Muscle of back (tissue), 11 donors: ENCODE measurements around the gene DKK2. TPM values are rescaled to one million over a fixed set of nuclear protein-coding genes. Genes with fewer than 3 reads are reported as not detected.
A peak's percentile ranks its signal among the peaks of the same experiment; 100 is the strongest.
"Not testable (repeated sequence)": the region's sequence is repeated elsewhere in the genome, so short reads cannot be mapped to it uniquely, and the experiment has no call there.

Source experiments
- DNase-seq, 3 donors: peaks; one replicate each; pipeline versions ENCODE4 v3.0.0 to v3.0.0-alpha.2; 2013
- polyA plus RNA-seq, 10 donors: library from polyadenylated mRNA; unstranded; fragments of 120-200 nt; gene quantifications; one replicate each; pipeline ENCODE4 v1.2.1, GENCODE V29; 2013; ENCODE audit not compliant: insufficient read length in 10 of 10

The DKK2 gene
- polyA plus RNA-seq, 10 donors = 14.1 to 52.9 (median 20.8) TPM

GRCh38 chr4:106914223-106914622 is 121.9 kb downstream of the DKK2 start:
- peak; percentile 30 to 47 (median 42) for DNase-seq

DNA sequence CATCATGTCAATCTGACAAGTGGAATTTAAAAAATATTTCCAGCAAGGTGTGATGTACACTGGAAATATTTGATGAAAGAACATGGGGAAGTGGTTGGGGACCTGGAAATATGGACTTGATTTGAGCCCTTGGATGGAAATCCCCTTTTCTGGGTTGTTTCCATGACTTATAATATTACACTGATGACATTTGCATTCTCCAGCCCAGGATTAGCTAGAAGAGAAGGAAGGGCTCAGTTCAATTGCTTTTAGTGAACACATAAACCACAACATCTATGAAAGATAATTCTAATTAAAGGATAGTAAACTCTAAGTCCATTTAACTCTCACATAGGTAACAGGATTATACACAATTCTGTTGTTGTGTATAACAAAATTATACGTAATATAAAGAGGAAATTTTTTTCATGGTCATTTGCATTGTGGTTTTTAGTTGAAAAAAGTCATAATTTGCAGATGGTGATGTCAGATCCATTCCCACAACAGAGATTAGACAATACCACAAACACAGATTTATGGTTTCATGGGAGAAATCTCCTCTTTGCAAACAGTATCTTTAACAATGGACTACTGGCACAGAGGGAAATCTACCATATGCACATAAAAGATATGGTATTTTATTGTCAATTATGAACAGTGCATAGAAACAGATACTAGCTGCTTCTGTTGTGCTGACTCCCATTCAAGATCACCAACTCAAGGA is 126.5 kb downstream of the DKK2 start:
- DNase-seq = no peak

DNA sequence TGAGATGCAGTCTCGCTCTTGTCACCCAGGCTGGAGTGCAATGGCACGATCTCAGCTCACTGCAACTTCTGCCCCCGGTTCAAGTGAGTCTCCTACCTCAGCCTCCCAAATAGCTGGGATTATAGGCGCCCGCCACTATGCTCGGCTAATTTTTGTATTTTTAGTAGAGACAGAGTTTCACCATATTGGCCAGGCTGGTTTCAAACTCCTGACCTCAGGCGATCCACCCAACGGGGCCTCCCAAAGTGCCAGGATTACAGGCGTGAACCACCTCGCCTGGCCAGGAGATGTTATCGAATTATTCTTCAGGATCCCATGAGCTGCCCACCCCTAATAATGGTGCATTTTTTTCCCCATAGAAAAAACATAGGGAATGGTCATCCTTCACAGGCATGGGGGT is 128.1 kb downstream of the DKK2 start:
- DNase-seq = not testable (repeated sequence)

DNA sequence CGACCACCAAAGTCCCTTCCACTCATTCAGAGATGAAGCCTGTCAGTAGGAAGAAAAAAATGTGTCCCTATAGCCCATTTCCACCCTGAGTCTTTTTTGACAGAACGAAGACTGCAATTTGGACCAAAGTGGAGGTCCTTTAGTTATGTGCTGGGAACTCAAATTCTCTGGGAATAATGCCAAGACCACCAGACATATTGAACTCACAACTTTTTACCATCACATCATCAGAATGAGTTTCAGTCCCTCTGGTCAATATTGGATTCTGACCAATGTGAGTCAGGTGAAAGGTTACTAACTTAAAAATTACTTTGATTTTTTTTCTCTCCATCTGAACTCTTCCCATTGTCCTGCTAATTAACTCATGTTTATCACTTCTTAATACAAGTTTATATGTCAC is 128.9 kb downstream of the DKK2 start:
- DNase-seq = no peak

DNA sequence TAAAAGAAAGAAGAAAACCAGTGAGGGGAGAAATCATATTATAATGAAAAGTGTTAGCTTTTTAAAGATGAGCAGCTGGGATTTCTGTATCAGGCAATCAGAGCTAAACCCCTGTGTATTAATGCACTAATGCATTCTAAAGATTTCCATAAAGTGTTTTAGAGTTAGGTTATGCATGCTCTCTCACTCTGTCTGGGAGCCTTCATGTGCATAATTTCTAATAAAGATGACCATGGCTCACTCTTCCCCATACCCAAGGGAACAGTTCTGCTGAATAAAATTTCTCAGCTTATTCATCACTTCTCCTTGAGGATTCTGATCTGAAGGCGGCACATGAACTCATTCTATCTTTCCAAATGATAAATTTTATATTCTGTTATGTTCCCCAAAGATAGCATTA is 129.4 kb downstream of the DKK2 start:
- no peak for DNase-seq

- DNase-seq = peak; percentile 48 to 73 (median 61)
Observed at GRCh38 chr4:106898621-106899230, 137.4 kb downstream of the DKK2 start.

DNA sequence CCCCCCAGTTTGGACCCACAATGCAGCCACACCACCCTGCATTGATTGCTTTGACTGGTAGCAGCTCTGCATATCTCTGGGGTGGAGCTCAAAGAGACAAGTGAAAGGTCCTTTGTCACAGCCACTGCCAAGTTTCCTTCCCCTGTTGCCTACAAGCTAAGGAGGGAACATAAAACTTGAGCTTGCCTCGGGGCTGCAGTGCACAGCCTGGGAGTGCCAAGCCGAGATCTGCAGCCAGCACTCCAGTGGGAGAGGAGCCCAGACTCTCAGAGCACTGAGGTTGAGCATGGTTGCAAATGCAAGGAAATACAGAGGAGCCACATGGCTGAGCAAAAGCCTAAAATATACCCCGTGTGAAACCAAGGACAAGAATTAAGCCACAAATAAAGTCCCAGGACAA is 142.2 kb downstream of the DKK2 start:
- no peak for DNase-seq

DNA sequence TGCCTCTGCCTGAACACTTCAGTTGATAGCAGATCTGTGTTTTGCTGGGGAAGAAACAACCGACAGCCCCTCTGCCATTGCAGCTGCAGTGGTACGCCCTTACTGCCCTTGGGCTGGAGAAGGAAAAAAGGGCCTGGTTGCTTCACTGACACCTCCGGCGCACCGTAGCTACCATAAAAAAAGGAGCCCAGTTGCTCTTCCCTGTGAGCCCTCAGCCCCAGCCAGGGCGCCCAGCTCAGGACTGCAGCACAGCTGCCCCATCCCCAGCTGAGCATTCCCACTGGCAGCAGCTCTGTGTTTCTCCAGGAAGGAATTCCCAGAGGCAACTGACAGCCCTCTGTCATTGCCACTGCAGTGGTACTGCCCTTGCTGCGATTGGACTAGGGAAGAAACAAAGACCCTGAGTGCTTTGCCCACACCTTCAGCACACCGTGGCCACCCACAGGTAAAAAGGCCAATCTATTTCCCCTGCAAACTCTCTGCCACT is 142.7 kb downstream of the DKK2 start:
- no peak for DNase-seq

- no peak for DNase-seq
Observed at GRCh38 chr4:106892786-106893185, 143.3 kb downstream of the DKK2 start.

- DNase-seq = no peak
Observed at GRCh38 chr4:106875340-106875739, 160.8 kb downstream of the DKK2 start.
